ENCODE measurements around the gene PBLD.

DNA sequence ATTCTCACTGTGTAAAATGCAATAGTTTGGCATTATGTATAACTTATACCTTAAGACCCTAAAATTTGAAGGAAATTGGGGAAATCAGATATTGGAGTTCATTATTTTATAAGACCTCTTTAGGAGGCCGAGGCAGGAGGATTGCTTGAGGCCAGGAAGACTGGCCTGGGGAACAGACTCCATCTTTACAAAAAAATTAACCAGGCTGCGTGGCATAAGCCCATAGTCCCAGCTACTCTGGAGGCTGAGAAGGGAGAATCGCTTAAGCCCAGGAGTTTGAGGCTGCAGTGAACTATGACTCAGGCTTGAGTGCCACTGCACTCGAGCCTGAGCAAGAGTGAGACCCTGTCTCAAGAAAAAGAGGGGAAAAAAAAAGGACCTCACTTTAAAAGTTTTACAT lies 14.0 kb upstream of the PBLD start:
- no peak for TF ChIP-seq CTCF (IDR thresholded peaks at IDR 0.05 in 4 of 5, conservative IDR thresholded peaks at IDR 0.05 in 1 of 5)
- no peak for TF ChIP-seq POLR2A (IDR thresholded peaks at IDR 0.05)

All from gastrocnemius medialis (tissue), 4 donors.